D721Med (cell line): ENCODE results near the gene SLC25A18.

Source experiments
- DNase-seq: peaks from one replicate; pipeline ENCODE4 v3.0.0; 2011; ENCODE audit warnings: low spot score; ENCODE audit not compliant: insufficient read length
- FAIRE-seq: peaks from 2 replicates; lab custom pipeline; 2011; peaks lifted over from hg19 to GRCh38; lab: Jason Lieb, UNC
- TF ChIP-seq, protein P1 (sequence below): IDR thresholded peaks from 2 replicates; pipeline ENCODE4 v1.5.1; 2012; ENCODE audit warnings: mild to moderate bottlenecking, control low read depth; ENCODE audit not compliant: insufficient read depth; ENCODE audit errors: missing control alignments

Gene SLC25A18

DNA sequence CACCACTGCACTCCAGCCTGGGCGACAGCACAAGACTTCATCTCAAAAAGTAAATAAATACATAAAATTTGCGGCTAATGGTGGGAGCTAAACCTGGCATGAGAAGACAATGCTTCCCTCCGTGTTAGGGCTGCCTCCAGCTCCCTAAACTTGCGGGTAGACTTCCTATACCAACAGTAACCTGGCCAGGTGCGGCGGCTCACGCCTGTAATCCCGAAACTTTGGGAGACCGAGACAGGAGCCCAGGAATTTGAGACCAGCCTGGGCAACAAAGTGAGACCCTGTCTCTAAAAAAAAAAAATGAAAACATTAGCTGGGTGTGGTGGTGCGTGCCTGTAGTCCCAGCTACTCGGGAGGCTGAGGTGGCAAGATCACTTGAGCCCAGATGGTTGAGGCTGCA is 25.3 kb downstream of the SLC25A18 start:
- no peak for FAIRE-seq
- TF ChIP-seq, protein P1, sequence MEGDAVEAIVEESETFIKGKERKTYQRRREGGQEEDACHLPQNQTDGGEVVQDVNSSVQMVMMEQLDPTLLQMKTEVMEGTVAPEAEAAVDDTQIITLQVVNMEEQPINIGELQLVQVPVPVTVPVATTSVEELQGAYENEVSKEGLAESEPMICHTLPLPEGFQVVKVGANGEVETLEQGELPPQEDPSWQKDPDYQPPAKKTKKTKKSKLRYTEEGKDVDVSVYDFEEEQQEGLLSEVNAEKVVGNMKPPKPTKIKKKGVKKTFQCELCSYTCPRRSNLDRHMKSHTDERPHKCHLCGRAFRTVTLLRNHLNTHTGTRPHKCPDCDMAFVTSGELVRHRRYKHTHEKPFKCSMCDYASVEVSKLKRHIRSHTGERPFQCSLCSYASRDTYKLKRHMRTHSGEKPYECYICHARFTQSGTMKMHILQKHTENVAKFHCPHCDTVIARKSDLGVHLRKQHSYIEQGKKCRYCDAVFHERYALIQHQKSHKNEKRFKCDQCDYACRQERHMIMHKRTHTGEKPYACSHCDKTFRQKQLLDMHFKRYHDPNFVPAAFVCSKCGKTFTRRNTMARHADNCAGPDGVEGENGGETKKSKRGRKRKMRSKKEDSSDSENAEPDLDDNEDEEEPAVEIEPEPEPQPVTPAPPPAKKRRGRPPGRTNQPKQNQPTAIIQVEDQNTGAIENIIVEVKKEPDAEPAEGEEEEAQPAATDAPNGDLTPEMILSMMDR = no peak
- DNase-seq = no peak

DNA sequence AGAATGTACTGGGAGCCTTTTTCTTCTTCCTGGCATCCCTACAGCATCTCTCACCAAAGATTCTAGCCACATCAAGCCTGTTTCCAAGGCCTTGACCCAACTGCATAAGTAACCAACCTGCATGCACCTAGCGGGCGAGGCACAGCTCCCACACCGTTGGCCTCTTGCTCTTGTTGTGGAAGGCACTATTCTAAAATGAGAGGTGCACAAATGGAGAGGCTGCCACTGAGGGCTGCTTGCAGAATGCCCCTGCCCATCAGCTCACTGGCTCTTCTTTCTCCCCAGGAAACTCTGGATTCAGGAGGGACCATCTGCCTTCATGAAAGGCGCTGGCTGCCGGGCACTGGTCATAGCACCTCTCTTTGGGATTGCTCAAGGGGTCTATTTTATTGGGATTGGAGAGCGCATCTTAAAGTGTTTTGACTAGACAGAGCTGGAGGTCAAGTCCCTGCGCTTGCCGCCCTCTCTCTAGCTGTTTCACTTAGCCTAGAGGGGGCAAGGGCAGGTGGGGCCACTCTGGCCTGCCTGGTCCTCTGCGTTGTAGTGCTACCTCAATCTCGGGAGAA is 26.6 kb downstream of the SLC25A18 start:
- DNase-seq (no peak), FAIRE-seq (no peak)
- TF ChIP-seq, protein P1 = no peak

DNA sequence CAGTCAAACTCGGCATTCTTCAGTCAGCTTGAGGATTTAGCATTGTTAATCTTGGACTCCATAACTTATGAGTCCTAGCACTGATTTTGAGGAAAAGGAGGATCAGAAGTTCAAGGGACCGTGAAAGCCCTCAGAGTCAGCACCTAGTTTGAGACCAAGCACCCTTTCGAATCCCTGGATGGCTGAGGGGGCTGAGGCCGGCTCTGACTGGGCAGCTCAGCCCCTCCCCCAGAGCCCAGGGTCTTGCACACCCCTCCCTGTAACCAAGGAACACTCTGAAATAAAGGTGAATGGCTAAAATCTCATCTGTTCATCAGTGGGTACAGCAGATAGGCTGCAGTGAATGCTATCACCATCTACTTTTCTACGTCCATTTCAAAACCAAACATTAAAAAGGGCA is 27.3 kb downstream of the SLC25A18 start:
- DNase-seq (no peak), FAIRE-seq (no peak)
- TF ChIP-seq, protein P1 = no peak

DNA sequence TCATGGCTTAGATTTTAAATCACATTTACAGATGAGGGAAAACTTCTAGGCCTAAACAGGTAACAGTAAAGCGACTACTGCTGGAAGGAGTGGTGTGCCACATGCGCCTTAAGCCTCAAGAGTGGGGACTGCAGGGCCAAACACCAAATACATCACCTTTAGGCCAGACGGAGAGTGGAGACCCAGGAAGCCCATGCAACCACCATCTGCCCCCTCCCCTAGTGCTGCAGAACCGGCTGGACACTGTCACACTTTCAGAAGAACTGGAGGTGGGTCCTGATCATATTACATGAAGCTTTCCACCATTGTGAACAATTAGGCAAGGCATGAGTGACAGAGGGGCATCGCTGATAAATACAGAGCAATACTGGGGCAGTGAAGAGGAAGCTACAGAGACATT is 28.9 kb downstream of the SLC25A18 start:
- FAIRE-seq (no peak), DNase-seq (no peak)
- TF ChIP-seq, protein P1 = no peak

DNA sequence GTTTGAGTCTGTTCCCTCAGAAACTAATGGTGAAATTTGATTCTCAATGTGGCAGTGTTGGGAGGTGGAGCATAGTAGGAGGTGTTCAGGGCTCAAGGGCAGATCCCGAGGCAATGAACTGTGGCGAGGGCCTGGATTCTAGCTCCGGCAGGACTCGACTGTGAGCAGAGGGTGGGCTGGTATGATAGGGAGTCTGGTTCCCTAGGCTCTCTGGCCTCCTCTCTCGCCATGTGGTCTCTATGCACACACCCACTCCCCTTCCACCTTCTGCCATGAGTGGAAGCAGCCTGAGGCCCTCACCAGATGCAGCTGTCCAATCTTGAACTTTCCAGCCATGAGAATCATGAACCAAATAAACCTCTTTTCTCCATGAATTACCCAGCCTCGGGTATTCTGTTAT is 32.9 kb downstream of the SLC25A18 start:
- DNase-seq (no peak), FAIRE-seq (no peak)
- TF ChIP-seq, protein P1 = no peak

DNA sequence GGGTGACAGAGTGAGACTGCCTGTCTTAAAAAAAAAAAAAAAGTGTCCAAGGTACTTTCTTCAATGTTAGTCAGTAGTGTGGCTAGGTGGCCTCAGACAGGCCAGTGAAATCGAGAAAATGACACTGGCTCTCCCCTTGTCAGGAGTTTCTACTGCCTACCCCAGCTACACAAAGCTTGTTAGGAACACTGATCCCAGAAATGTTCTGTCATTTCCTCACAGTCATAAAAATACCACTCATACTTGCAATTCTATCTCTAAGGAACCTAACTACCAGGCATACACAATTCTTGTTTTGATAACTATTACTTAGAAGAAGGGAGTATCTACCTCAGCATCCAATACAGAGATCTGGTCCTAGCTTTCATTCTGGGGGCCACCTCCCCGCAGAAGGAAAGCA is 33.9 kb downstream of the SLC25A18 start:
- TF ChIP-seq, protein P1 = no peak
- FAIRE-seq (no peak), DNase-seq (no peak)

DNA sequence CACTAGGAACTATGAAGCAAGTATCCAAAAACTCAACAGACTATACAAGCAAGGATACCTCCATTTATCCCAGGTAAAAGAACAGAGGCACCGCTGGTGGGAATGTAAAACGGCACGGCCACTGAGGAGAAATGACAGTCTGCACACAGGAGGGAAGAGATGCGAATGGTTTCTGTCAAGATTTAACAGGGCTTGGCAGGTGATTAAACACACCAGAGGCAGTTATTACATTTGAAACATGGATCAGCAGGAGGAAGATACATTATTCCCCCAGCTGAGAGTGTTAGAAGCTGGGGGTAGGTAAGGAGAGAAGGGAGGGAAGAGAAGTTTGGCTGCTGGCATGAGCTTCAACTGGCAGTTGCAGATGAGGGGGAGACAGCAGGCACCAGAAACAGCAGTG is 35.0 kb downstream of the SLC25A18 start:
- no peak for DNase-seq
- TF ChIP-seq, protein P1 = no peak
- no peak for FAIRE-seq
